Smooth muscle cell (in vitro differentiated cells): ENCODE results near the gene STX8. TPM values are rescaled to one million over a fixed set of nuclear protein-coding genes. Genes with fewer than 3 reads are reported as not detected.

Experiments
- DNase-seq: peaks from one replicate; lab custom pipeline; 2025; ENCODE audit not compliant: unreplicated experiment; lab: John Stamatoyannopoulos, UW
- H2AFZ ChIP-seq: fragments of 200-600 bp; sonication (generic); 2 replicates; pipeline ENCODE4 v1.6.0; 2016; ENCODE audit warnings: antibody characterized with exemption, low read depth, mild to moderate bottlenecking
- H3F3A ChIP-seq: fragments of 200-600 bp; sonication (generic); 2 replicates; pipeline ENCODE4 v1.6.0; 2017; ENCODE audit warnings: antibody characterized with exemption, low read depth
- H3K27ac ChIP-seq: fragments of 200-600 bp; sonication (generic); 2 replicates; pipeline ENCODE4 v1.5.1; 2016; ENCODE audit warnings: low read depth, mild to moderate bottlenecking
- H3K27me3 ChIP-seq: fragments of 200-600 bp; sonication (generic); 2 replicates; pipeline ENCODE4 v1.6.1; 2016; ENCODE audit warnings: low read depth, mild to moderate bottlenecking
- H3K36me3 ChIP-seq: fragments of 200-600 bp; sonication (generic); 2 replicates; pipeline ENCODE4 v1.5.1; 2016; ENCODE audit warnings: low read depth
- H3K4me1 ChIP-seq: fragments of 200-600 bp; sonication (generic); 2 replicates; pipeline ENCODE4 v1.5.1; 2016; ENCODE audit warnings: low read depth
- H3K4me2 ChIP-seq: fragments of 200-600 bp; sonication (generic); 2 replicates; pipeline ENCODE4 v1.6.0; 2016; ENCODE audit warnings: mild to moderate bottlenecking
- H3K4me3 ChIP-seq: fragments of 200-600 bp; sonication (generic); 2 replicates; pipeline ENCODE4 v1.5.1; 2016; ENCODE audit warnings: mild to moderate bottlenecking
- H3K79me2 ChIP-seq: fragments of 200-600 bp; sonication (generic); 2 replicates; pipeline ENCODE4 v1.6.0; 2016; ENCODE audit warnings: low read depth, mild to moderate bottlenecking
- H3K9ac ChIP-seq: fragments of 200-600 bp; sonication (generic); 2 replicates; pipeline ENCODE4 v1.6.0; 2016; ENCODE audit warnings: low read depth
- H3K9me3 ChIP-seq: fragments of 200-600 bp; sonication (generic); replicated peaks from 2 replicates; pipeline ENCODE4 v1.5.1; 2016; ENCODE audit warnings: low read depth
- H4K20me1 ChIP-seq: fragments of 200-600 bp; sonication (generic); 2 replicates; pipeline ENCODE4 v1.6.0; 2016; ENCODE audit warnings: low read depth
- CTCF ChIP-seq: fragments of 200-600 bp; sonication (generic); IDR thresholded peaks from 2 replicates; pipeline ENCODE4 v1.5.1; 2017; ENCODE audit warnings: borderline replicate concordance, mild to moderate bottlenecking, antibody characterized with exemption; ENCODE audit not compliant: insufficient read depth, poor library complexity, severe bottlenecking
- WGBS: methylation state at CpG from one replicate; pipeline ENCODE4 v1.1.7; 2016; ENCODE audit warnings: low lambda C conversion rate; 5-methylcytosine and 5-hydroxymethylcytosine counted together
- polyA plus RNA-seq: library from polyadenylated mRNA; unstranded; fragments of >200 nt; fragmentation: Nextera tagmentation; extraction: Ambion mirVana; gene quantifications from 2 replicates; pipeline ENCODE4 v1.2.1, GENCODE V29; 2016
- total RNA-seq: library from RNA; depleted of rRNA; stranded (reverse); fragments of >200 nt; gene quantifications from 2 replicates; pipeline ENCODE4 v1.2.3, GENCODE V29; 2014

Gene STX8
- total and polyA plus RNA-seq, 2 experiments from 2014 or later, result 63.8 to 88.5 TPM

- no peak for TF ChIP-seq CTCF
- Histone ChIP-seq H3K4me2 (no peak overlapping the region), H3K4me3 (no peak overlapping the region), H3K9me3 (no peaks in the 10 kb centered on the region), H3K36me3 (no peaks in the 10 kb centered on the region), H3K4me1 (peaks cover 3% of the 10 kb centered on the region), H3K27ac (no peak overlapping the region), H3K9ac (no peak overlapping the region), H3F3A (no peaks in the 10 kb centered on the region), H2AFZ (no peak overlapping the region), H3K79me2 (no peaks in the 10 kb centered on the region), H3K27me3 (no peaks in the 10 kb centered on the region), H4K20me1 (no peaks in the 10 kb centered on the region)
- DNase-seq, result no peak
- 94% methylated on average over 13 of the region's 13 CpGs for WGBS
Observed at GRCh38 chr17:9237661-9238301, 337.8 kb downstream of the STX8 start.

- Histone ChIP-seq H3K4me2 (no peak overlapping the region), H3K27ac (no peak overlapping the region), H3K27me3 (no peaks in the 10 kb centered on the region), H3K9me3 (no peaks in the 10 kb centered on the region), H3K4me3 (no peak overlapping the region), H3K79me2 (no peaks in the 10 kb centered on the region), H3K4me1 (peaks cover 3% of the 10 kb centered on the region), H3F3A (no peaks in the 10 kb centered on the region), H2AFZ (no peak overlapping the region), H3K36me3 (no peaks in the 10 kb centered on the region), H3K9ac (no peak overlapping the region), H4K20me1 (no peaks in the 10 kb centered on the region)
- 92% methylated on average over 3 of the region's 3 CpGs for WGBS
- DNase-seq, result no peak
- no peak for TF ChIP-seq CTCF
Observed at GRCh38 chr17:9237053-9237410, 338.6 kb downstream of the STX8 start.

- no peak overlapping the region for H3K9ac ChIP-seq
- no peak overlapping the region for H3K27ac ChIP-seq
- H2AFZ ChIP-seq, result no peak overlapping the region
- no peaks in the 10 kb centered on the region for H3K79me2 ChIP-seq
- no peak for TF ChIP-seq CTCF
- no peak for DNase-seq
- H3F3A ChIP-seq, result no peaks in the 10 kb centered on the region
- no peaks in the 10 kb centered on the region for H3K9me3 ChIP-seq
- H3K4me2 ChIP-seq, result no peak overlapping the region
- no peaks in the 10 kb centered on the region for H3K27me3 ChIP-seq
- peaks cover 3% of the 10 kb centered on the region for H3K4me1 ChIP-seq
- WGBS, result 92% methylated on average over 7 of the region's 7 CpGs
- H3K4me3 ChIP-seq, result no peak overlapping the region
- H4K20me1 ChIP-seq, result no peaks in the 10 kb centered on the region
- no peaks in the 10 kb centered on the region for H3K36me3 ChIP-seq
Observed at GRCh38 chr17:9236286-9237052, 339.2 kb downstream of the STX8 start.

GRCh38 chr17:9235346-9235745 lies 340.3 kb downstream of the STX8 start:
- 74% methylated on average over 4 of the region's 4 CpGs for WGBS
- no peak overlapping the region for H3K27ac ChIP-seq
- no peak for DNase-seq

More at GRCh38 chr17:9235346-9235745, 340.3 kb downstream of the STX8 start:
- Histone ChIP-seq H4K20me1 (no peaks in the 10 kb centered on the region), H3F3A (no peaks in the 10 kb centered on the region), H2AFZ (no peak overlapping the region), H3K4me2 (no peak overlapping the region), H3K4me1 (peaks cover 3% of the 10 kb centered on the region), H3K9ac (no peak overlapping the region), H3K4me3 (no peak overlapping the region), H3K79me2 (no peaks in the 10 kb centered on the region), H3K27me3 (no peaks in the 10 kb centered on the region), H3K9me3 (no peaks in the 10 kb centered on the region), H3K36me3 (no peaks in the 10 kb centered on the region)
- no peak for TF ChIP-seq CTCF
